Measurements from ENCODE around the gene NUTM1.
"Not testable (repeated sequence)": the region's sequence is repeated elsewhere in the genome, so short reads cannot be mapped to it uniquely, and the experiment has no call there.

Gene NUTM1

DNA sequence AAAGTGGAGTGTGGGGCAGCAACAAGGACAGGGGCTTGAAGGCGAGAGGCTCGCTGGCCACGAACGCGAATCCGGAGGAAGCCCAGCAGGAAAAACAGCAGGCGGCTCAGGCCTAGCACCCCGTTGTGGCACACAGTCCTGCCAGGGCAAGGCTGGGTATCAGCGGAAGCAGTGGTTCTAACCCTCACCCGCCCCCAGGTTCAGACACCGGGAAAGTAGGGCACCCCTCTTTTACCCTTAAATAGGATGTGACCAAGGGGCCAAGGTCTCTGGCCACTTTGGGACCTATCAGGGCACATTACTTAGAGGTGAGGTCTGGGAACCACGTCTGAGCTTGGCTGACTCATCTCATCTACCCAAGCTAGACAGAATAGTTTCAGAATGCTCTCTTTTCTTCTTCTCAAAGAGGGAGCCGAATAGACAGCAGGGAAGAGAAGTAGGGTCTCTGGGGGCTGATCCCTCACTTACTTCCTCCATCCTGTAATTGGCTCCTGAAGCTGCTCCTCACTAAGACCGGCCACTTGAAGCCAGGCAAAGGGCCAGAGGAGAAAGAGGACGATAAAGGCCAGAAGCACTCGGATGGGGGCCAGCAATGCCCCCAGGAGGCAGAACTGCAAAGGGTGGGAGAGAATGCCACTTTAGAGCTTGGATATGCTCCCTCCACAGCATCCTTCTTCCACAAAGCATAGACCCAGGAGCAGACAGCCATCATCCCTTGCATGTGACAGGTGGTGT is 22.1 kb downstream of the NUTM1 start:
- no peak for DNase-seq

DNA sequence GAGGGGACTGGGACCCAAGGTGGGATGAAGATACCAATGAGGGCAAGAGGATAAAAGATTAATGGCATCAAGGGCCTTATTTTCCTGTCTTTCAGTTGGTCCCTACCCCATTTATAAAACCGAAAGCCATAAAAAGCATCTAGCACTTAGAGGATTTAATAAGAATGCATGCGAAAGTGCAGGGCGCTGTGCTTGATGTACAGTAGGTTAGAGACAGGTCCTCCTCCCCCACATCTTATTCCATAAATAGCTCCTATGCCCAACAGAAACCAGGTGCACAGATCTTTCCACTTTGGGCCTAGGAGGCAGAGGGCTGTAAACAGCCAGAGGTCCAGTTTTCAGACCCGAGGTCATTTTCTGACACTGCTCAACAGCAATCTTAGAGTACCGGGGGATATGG is 22.7 kb downstream of the NUTM1 start:
- DNase-seq = no peak

DNA sequence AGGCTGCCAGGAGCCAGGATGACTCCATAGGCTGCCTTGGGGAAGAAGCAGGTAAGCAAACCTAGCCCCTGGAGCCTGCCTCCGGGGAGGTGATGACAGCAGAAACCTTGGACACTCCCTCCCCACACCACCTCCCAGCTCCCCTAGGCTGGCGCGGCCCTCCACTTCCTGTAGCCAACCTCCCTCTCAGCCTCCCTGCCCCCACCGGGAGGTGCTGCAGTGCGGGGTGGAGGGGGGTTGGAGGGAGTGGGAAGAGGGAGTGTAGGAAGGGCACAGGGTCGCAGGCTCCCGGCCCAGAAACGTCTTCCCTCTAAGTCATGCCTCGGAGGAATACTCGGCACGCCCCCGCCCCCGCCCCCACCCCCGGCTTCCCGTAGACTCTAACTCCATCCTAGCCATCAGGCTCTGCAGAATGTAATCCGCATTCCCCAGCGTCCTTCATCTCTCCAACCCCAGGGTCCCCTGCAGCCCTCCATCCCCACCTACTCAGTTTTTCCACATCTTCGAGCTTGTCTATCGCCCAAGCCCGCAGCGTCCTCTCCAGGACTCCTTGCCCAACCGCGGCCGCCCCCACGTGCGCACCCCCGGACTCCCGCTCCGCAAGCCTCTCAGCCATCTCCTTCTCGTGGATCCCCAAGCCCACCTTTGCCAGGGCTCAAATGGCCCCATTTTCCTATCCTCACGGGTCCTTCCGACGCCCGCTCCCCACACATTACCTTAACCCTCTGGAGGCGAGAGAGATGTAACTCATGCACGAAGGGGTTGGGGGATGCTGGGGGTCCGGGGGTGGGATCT is 23.4 kb downstream of the NUTM1 start:
- DNase-seq = peak; percentile 25 to 33

DNA sequence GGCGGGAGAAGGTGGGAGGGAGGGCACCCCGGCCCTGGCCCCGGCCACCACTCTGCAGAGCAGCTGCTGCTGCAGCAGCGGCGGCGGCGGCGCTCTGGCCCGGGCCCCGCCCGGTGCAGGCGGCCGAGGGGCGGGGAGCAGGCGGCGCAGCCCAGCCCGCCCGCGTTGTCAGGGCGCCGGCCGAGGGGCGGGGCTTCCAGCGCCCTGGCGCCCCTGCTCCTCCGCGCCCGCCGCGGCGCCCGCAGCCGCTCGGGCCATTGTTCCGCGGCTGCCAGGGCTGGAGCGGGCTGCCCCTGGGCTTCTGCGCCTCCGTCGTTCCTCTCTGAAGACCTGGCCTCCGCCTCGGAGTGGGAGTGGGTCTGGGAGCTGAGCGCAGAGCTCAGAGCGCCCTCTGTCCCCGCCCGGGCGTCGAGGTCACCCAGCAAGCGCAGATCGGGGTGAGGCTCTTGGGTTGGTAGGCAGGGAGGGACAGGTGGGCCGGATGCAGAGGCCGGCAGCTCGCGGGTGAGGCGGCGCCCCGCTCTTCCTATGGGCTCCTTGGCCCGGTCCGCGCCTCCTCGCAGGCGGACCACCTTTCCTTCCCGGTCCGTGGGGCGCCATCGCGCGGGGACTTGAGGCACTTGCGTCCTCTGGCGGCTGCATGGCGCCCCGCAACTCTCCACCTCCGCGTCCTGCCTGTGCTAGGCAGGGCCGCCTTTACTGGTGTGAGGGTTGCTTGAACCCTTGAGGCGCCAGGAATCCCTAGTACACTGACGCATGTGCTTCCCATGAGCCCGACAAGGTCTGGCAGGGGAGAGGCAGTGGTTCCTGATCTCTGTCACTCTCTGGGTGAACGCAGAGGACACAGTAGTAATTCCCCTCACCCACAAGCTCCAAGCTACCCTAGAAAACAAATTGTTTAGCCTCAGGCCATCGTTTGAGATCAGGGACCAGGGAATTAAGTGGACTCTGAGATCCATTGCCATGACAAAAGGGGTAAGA is 24.3 kb downstream of the NUTM1 start, which contains the start of gene LPCAT4:
Gene LPCAT4 (minus strand): TSS at position 96 of the 981 bp plus-strand sequence. CDS start 96 bp downstream, outside the sequence.
- peak; percentile 83 for DNase-seq

DNA sequence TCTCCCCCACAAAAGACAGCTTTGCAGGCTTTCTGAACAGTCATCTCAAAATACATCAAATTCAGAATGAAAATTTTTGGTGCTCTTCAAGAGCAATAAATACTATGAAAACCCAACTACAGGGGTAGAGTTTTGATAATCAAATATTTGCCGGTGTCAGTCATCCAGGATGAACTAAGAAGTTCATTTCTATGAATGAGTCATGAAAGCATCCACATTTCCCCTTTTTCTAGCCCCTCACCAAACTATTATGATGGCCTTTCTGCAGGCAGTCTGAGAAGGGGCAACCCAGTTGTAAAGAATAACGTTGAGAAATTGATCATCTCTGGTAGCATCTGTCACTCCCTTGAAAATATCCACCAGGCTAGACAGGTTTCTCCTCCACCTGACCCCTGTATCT is 27.0 kb downstream of the NUTM1 start:
- no peak for DNase-seq

DNA sequence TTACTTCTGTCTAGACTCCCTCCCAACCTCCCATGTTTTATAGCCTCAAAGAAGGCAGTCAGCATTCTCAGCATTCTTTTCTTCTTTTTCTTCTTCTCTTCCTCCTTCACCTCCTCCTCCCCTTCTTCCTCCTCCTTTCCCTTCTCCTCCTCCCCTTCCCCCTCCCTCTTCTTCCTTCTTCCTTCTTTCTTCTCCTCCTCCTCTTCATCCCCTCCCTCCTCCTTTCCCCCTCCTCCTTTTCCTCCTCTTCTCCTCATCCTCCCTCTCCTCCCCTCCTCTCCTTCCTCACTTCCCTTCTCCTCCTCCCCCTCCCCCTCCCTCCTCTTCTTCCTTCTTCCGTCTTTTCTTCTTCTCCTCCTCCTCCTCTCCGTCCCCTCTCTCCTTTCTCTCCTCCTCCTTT is 27.5 kb downstream of the NUTM1 start:
- DNase-seq = no peak

DNA sequence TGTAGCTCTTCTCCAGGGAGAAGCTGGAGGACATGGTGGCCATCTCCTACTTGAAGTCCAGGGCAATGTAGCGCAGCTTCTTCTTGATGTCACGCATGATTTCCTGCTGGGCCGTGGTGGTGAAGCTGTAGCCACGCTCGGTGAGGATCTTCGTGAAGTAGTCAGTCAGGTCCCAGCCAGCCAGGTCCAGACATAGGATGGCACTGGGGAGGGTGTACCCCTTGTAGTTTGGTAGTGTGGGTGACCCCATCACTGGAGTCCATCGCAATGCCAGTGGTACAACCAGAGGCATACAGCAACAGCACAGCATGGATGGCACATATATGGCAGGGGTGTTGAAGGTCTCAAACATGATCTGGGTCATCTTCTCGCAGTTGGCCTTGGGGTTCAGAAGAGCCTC is 30.8 kb downstream of the NUTM1 start:
- DNase-seq = no peak

DNA sequence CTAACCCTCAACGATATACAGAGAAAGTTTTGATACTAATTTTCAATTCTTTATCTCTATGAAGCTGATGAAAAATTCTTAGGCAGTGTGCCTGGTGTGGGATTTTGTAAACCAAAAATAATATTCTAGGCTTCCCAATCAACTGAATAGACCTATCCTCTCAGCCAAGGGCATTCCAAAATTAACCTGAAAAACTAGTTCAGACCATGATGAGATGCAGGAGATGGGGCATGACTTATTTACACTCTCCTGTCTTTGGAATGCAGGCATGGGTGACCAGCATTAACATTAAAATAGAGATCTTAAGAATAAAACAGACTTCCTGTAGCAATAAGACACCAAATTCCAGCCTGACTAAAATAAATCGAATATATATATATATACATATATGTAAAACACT is 31.7 kb downstream of the NUTM1 start:
- DNase-seq = no peak

DNA sequence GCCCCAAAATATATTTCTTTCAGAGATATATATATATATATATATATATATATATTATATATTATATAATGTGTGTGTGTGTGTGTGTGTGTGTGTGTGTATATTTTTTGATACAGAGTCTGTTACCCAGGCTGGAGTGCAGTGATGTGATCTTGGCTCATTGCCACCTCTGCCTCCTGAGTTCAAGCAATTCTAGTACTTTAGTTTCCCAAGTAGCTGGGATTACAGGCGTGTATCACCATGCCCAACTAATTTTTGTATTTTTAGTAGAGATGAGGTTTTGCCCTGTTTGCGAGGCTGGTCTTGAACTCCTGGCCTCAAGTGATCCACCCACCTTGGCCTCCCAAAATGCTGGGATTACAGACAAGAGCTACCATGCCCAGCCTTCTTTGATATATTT is 32.4 kb downstream of the NUTM1 start:
- not testable (repeated sequence) for DNase-seq

DNA sequence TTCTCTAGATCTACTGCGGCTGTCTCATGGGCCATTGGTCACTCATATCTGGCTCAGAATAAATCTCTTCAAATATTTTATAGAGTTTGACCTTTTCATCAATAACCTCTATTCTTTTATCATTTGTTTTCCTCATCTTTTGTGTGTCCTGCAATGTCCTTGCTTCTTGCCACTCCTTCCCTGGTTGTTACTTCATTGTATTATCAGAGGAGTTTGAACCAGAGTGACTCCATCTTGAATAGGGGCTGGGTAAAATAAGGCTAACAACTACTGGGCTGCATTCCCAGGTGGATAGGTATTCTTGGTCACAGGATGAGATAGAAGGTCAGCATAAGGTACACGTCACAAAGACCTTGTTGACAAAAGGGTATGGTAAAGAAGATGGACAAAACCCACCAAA is 33.7 kb downstream of the NUTM1 start:
- no peak for DNase-seq

DNA sequence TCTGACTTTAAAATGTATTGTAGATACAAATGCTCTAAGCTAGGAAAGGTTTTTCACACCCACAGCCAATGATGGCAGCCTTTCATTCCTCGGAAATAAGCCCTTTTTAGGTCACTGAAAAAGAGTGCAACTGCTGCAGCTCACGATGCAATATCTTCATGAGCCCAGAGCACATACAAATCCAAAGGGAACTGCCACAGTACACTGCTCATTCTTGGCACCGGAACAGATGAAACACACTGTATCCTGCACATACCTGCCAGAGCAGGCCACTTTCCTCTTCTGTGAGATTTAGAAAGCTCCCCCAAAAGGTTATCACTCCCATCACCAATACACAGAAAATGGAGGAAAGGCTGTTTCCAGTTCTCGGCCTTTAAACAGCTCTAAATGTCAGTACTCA is 37.4 kb downstream of the NUTM1 start:
- not testable (repeated sequence) for DNase-seq

DNA sequence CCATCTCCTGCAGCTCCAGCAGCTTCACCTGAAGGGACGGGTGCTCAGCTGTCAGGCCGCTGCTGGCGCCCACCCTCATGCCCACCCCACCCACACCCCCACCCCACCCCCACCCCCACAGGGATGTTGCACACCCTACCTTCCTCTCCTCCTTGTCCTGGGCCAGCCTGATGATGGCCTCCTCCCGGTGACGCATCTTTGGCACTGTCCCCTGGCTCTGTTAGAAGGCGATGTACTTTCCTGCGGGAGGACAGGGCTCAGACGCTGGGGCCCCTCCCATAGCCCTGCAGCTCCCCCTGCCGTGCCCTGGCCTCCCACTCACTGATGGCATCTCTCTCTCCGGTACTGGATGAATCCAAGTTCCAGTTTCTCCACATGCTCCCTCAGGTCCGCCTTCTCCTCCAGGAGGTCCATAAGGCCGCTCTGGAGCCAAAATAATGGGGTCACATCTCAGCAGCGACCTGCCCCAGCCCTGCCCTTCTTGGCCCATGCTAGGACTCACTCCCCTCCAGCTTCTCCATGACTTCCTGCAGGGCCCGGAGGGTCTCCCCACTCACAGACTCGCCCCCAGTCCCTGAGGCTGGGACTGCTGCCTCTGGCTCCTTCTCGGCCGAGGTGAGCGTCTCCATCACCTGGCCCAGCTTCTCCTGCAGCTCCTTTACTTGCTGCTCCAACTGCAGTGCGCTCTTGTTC is 38.9 kb downstream of the NUTM1 start:
- DNase-seq = not testable (repeated sequence)

DNA sequence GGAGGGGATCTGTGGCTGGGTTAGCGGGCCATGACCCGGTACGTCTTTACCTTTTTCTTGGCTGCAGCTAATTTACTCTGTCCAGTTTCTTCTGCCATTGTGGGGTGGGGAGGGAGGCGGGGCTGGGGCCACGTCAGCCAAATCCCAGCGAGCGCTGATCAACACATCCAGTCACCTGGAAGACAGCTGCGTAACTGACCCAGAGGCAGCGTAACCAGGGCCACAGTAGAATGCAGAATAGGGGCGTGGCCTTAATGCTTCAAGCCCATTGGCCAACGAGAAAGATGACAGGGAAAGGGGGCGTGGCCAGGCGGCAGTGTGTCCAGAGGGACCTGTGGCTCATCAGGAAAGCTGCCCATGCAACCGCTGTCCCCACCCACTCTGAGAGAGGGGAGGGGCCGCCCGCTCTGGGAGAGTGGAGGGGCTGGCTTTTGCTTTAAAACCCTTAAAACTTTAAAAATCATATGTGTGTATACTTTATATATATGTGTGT is 46.5 kb downstream of the NUTM1 start:
- not testable (repeated sequence) for DNase-seq

DNA sequence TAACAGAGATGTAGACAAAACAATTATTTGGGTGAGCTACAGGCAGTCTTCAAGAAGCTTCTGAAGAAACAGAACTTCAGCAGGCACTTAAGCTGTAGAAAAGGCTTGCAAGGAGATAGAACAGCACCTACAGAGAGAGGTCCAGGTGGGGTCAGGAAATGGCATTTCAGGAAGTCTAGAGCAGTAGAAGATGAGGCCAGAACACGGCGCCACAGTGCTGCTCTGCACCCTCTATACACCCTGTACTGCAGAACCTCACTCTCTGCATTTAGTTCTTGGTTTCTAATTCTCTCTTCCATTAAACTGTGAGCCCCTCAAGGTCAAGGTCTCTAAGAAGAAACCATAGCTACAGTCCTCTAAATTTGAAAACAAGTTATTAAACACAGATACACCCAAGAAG is 49.9 kb downstream of the NUTM1 start:
- not testable (repeated sequence) for DNase-seq

DNA sequence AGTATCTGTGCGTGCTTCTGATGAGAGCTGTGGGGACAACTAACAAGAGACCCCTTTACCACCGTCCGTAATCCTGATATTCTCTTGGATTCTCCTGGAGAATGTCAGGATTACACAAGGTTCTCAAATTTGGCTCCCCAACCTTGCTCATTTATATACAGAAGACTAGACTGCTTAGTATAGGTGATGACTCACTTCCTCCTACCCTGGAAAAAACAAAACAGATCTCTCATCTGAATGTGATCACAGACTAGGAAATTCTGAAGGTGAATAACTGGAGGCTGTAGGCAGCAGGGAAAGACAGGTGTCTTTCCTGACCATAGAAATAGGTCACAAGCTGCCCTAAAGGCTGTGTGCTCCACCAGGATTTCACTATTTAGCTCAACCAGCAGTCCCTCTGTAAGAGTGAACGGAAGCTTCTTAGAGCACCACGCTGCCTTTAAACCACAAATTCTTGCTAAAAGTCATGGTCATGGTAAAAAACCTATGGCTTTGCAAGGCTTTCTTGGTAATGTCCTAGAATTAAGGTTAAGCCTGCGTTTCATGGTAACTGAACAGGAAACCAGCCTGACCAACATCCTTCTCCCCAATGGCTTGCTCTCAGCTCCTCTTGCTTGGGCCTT is 54.6 kb downstream of the NUTM1 start:
- DNase-seq = peak in 1 of 2 donors; percentile 5

DNA sequence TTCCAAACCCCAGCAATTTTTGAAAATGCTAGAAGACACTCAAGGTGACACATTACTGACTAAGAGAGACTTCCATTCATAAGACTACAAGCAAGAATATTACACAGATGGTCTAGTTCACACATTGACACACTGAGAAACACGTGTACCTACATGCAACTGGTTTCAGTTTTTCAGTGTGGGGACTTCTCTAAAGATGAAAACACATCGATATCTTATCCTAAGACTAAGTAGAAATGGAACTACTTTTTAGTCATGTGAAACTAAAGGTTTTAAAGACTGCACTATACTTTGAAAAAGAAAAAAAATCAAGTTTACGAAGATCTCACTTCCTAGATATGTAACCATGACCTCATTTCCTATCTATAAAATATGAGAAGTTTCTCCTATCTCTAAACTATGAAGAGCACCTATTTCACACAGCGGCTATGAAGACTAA is 60.1 kb downstream of the NUTM1 start:
- DNase-seq = not testable (repeated sequence)

DNA sequence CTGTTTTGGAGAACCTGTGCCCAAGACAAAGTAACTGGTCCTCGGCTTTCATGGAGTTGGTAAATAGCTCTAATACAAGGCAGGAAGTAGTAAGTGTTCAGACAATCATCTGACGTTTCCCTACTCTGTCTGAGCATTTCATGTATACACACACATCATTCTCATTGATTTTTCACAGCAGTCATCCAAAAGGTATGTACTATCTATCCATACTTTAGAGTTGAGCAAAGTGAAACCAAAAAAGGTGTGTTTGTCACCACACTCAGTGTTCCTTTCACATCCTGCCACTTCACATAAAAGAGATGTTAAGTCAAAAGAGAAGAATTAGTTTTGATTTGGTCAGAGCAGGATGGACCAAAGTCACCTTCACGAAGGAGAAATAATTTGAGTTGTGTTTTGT is 60.8 kb downstream of the NUTM1 start:
- DNase-seq = not testable (repeated sequence)
